ENCODE results near the gene SYTL3.
"Not testable (repeated sequence)": the region's sequence is repeated elsewhere in the genome, so short reads cannot be mapped to it uniquely, and the experiment has no call there.

SYTL3 gene

DNA sequence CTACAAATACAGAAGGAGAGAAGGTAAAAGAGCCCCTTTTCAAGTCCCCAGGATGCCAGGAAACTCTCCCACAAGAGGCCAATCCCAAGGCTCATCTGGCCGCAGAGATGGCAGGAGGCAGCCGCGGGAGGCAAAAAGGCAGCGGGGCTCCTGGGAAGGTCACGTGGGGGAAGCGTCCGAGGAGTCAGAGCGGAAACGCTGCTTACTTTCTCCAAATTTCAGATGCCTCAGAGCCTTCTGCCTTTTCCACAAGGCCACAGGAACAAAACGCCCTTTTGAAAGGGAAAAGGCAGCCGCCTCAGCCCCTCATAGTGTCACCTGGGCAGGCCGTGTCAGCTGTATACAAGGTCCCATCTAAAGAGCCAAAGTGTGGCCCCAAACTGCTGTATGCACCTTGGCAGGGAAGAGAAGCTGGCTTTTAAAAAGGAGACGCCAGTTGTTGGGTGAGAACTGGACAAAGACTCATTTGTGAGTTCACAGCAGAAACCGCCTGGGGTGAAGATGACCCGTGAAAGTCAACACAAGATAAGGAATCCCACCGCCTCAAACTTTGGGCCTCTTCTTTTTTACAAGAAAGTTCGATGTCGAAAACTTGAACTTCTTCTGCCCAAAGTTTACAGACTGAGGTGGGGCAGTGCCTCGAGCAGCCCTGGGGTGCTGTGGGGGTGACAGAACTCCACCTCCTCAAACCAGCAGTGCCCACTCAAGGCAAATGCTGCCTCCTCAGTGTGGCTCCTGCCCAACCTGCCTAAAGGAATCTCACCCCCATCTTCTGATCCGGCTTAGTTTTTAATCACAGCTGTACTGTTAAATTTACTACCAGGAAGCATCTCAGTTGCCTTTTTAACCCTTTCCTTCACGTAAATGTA lies 124.0 kb downstream of the SYTL3 start:
- no peak for DNase-seq (ENCODE audit: low read depth)

DNA sequence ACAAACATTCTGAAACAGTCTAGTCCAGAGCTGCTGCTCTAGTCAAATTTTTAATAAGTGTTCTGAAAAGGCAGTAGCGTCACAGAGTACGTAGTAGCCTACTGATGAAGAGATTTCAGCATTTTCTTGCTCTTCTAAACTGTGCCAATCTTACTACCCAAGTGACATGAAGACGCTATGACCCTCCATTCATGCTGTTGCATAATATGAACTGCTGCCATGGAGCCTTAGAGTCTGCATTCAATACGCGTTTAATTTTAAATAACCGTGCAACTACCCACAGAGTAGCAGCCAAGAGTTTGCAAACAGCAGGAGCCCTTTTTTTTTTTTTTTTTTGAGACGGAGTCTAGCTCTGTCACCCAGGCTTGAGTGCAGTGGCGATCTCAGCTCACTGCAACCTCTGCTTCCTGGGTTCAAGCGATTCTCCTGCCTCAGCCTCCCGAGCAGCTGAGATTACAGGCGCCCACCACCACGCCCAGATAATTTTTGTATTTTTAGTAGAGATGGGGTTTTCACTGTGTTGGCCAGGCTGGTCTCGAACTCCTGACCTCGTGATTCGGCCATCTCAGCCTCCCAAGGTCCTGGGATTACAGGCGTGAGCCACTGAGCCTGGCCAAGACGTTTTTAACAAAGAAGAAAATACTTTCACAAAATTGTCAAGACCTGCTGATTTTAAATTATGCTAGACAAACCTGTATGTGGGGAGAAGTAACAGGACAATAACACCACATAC lies 125.0 kb downstream of the SYTL3 start:
- DNase-seq (ENCODE audit: low read depth): no peak

GRCh38 chr6:158775832-158776231 lies 126.0 kb downstream of the SYTL3 start:
- no peak for DNase-seq (ENCODE audit: low read depth)

DNA sequence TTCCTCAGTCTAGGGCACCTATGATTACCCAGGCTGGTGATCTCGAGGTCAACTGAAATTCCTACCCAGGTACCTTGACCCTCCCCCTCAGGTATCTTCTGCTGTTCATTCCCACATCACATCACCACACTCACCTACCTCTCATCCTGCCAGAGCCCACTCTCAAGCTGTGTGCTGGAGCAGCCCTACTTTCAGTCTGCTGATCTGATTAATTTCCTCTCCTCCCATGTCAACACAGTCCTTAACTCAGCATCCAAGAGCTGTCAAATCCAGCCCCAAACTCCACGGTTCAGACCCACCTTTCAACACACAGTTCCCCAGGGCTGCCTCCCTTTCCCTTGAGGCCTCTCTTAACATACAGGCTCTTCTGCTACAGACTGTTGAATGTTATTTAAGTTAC lies 126.9 kb downstream of the SYTL3 start:
- DNase-seq (ENCODE audit: low read depth): no peak

DNA sequence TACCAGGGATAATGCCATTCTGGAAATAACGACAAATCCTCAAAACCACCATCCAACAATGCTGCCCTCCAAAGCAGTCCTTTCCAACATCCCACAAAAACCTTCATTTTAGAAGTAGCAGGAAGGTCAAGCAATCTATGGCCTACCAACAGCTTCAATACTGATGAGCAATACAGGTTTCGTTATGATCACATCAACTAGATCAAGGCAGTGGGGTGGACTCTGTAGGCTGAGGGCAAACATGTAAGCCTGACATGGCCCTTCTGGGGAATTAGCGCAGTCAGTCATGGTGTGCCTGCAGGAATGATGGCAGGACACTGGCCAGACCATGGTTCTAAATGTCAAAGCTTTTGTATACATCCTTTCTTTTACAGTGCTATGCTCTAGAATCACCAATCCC lies 127.7 kb downstream of the SYTL3 start:
- no peak for DNase-seq (ENCODE audit: low read depth)

DNA sequence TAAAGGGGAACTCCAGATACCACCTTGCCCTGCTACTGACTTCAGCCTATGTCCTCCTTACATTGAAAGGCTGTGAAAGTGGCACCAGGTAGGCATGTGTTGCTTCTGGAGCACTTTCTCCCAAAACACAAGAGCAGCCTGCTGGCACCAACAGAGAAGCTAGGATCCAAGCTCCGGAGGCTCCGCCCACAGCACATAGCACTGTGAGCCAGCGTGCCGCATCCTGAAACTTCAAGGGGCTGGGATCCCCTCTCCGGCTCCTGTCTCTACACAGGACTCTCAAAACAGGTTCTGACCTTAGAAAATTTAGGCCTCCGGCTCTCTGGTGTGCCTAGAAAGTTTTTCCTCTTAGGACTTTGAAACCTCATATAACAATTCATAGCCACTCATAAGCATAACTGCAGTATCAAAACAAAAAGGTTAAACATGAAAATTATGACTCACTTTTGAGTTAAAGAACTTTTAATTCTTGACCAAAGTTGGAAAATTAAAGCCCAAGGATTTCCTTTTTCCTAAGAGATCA lies 128.2 kb downstream of the SYTL3 start:
- no peak for DNase-seq (ENCODE audit: low read depth)

GRCh38 chr6:158780246-158780884 lies 130.5 kb downstream of the SYTL3 start:
- no peak for DNase-seq (ENCODE audit: low read depth)

GRCh38 chr6:158780988-158781691 lies 131.3 kb downstream of the SYTL3 start:
- no peak for DNase-seq (ENCODE audit: low read depth)

GRCh38 chr6:158781692-158782373 lies 132.0 kb downstream of the SYTL3 start:
- no peak for DNase-seq (ENCODE audit: low read depth)

DNA sequence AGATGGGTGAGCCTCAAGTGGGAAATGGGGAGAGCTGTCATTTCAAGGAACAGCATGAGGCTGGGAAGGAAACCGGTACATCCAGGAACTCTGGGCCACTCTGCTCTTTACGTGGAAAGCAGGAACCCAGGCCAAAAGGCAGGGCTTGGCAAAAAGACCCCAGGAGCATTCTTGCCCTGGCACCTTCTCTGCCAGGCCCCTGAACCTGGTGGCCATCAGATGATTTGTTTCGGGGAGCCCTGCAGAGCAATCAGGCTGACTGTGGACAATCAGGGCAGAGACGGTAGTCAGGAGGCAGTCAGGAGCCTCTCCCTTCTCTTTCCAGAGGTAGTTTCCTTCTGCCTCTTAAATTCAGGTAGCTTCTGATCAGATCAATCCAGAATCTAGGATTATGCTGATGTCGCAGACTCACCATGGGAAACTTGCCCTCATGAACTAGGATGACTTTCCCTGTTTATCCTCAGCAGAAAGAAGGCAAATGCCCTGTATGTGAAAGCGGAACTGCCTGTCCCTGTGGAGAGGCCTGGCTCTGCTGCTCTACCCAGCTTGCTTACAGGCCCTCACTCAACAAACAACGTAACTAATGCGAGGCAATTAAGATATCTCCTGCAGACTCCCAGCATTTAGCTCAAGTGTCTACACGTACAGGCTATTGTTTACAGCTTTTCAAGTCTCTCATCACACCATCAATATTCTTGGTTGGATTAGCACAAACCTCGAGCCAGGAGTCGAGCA lies 132.7 kb downstream of the SYTL3 start:
- no peak for DNase-seq (ENCODE audit: low read depth)

- DNase-seq (ENCODE audit: low read depth): no peak
Observed at GRCh38 chr6:158783167-158783450, 133.3 kb downstream of the SYTL3 start.

DNA sequence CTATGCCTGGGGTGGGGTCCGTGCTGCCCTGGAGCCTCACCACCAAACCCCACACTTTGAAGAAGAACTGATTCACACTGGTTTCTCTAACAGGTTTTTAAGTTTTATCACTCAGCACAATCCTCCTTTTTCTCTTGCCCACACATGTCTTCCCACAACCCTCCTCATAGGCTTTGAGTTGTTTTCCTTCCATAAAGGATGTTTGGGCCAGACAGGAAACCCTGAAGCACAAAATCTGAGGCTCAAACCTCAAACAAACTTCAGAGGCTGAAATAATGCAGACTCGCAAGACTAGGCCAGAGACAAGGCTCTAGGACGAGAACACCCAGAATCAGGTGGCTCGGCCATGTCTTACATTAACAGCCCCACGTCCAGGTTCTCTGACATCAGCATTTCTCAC lies 134.0 kb downstream of the SYTL3 start:
- no peak for DNase-seq (ENCODE audit: low read depth)

GRCh38 chr6:158784505-158784904 lies 134.7 kb downstream of the SYTL3 start:
- no peak for DNase-seq (ENCODE audit: low read depth)

DNA sequence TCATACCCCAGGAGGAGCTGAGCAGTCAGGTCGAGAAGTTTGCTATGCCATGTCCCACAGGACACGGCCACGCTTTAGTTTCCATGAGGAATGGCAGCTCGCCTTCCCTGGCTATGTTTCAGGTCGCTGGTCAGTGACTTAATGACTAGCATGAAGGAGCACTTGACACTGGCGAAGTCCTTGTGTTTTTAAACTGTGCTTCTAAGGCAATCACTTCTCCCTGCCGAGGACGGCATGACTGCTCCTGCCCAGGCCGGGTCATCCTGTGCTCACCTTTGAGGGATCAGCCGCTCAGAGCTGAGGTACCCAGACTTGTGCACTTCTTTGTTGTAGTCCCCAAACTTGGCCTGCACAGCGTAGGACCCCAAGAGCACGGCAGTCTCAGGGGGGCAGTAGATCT lies 135.2 kb downstream of the SYTL3 start:
- DNase-seq (ENCODE audit: low read depth): no peak

DNA sequence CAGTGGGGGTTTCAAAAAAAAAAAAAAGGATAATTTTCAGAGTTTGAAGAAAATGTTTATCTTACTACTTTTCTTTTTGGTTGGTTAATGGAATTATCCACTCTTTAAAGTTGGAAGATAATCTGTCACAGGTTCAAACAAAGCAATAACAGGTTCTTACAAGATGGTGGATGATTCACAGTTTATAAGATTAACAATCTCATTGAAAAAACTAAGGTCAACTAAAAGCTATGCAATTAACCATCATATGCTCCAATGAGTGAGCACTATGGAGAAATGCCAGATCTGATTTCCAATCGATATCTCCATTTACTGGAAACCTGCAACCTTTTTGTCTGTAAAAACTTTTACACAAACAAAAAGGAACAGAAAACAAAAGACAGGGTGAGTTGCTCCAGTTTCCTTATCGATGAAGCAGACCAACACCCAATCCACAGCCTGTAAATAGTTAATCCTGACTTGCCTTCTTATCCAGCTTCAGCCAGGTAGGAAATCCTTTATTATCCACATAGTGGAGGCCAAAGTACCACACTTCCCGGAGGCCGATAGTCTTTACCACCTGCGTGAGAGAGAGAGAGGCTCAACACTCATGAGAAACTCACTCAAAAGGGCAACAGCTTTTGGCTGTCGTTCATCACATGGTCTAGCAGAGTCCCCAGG lies 136.9 kb downstream of the SYTL3 start:
- no peak for DNase-seq (ENCODE audit: low read depth)

DNA sequence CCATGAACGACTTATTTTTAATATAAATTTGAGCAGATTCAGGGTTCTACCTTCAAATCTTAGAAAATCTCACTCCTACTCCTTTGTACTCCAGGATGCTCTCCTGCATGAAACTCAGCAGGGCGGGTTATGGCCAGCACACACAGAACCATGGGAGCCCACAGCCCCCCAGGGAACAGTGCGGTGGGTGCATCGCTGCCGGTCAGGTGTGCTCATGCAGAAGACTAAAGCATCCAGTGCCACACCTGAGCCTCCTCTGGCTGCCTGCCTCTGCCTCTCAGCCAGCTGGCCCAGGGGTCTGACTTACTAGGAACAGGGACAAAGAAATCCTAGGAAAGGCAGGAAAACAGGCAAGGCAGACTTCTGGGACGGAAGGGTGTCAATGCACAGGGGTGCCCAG lies 137.5 kb downstream of the SYTL3 start:
- no peak for DNase-seq (ENCODE audit: low read depth)

DNA sequence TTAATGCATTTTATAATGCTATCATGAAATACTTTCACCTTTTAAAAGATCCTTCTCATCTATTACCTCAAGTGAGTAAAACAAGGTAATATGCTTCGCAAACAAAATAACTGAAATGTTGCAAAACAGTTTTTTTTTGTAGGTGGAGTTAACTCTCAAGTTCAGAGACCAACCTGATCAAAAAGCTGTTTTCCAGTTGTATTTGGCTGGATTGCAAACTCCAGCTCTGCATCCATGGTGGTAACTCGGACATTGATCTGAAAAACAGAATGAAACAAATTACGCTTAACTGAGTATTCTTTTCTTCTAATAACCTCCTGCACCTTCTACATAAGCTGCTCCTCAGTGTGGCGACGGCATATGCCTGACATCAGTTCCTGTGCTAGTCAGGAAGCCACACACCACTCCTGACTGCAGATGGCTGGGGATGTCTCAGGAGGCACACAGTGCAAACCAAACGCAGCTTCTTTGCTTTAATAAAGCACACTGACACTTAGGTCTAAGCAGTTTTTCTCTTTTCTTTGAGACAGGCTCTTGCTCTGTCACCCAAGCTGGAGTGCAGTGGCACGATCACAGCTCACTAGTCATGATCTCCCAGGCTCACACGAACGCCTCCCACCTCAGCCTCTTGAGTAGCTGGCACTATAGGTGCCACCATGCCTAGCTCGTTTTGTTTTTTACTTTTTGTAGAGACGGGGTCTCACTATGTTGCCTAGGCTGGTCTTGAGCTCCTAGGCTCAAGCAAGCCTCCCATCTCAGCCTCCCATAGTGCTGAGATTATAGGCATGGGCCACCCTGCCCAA lies 139.5 kb downstream of the SYTL3 start:
- DNase-seq (ENCODE audit: low read depth): no peak

DNA sequence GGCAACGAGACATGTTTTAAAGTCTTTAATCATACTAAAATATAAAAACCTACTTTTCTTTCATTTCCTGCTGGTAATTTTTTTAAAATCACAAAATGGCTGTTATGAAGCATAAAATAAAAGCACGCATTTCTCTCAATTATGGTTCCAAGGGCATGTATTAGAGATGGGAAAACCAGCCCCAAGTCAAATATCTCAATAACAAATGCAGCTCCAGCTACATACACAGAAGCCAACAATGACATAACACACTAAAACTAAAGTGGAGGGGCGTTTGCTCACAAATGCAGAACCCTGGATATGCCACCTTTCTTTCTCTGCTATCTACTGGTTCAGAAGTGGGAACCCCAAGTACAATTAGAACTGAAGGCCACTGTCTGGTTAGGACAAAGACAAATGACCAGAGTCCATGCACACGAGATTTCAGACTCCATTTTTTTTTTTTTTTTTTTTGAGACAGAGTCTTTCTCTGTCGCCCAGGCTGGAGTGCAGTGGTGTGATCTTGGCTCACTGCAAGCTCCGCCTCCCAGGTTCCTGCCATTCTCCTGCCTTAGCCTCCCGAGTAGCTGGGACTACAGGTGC lies 141.5 kb downstream of the SYTL3 start:
- no peak for DNase-seq (ENCODE audit: low read depth)

DNA sequence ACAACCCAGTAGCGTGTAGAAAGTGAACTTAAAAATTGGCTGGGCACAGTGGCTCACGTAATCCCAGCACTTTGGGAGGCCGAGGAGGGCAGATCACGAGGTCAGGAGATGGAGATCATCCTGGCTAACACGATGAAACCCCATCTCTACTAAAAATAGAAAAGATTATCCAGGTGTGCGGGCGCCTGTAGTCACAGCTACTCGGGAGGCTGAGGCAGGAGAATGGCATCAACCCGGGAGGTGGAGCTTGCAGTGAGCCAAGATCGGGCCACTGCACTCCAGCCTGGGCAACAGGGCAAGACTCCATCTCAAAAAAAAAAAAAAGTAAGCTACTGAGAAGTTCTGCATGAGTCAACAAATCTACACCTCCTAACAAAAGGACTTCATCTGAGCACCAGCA lies 142.7 kb downstream of the SYTL3 start:
- DNase-seq (ENCODE audit: low read depth): not testable (repeated sequence)

Measured in GM04504 (cell line).